HepG2 (cell line): ENCODE results near the gene HNRNPA2B1. TPM values are rescaled to one million over a fixed set of nuclear protein-coding genes. Genes with fewer than 3 reads are reported as not detected.

Source experiments
- BCL6 ChIP-seq: IDR thresholded peaks from 2 replicates; pipeline ENCODE4 v1.6.1; 2016; ENCODE audit warnings: missing genetic modification reagents, missing compliant biosample characterization
- CSRNP1 ChIP-seq: sonication (generic); formaldehyde crosslinking; IDR thresholded peaks from 2 replicates; pipeline ENCODE4 v1.8.1; 2023; ENCODE audit warnings: mild to moderate bottlenecking, missing genetic modification reagents
- E2F5 ChIP-seq: sonication (generic); formaldehyde crosslinking; conservative IDR thresholded peaks from 2 replicates; pipeline ENCODE4 v1.4.0; 2020; ENCODE audit warnings: missing genetic modification reagents
- EZH2 ChIP-seq: conservative IDR thresholded peaks from 2 replicates; pipeline ENCODE4 v1.6.1; 2012; ENCODE audit warnings: mild to moderate bottlenecking, low read depth, low read length, moderate library complexity
- GPN1 ChIP-seq: sonication (generic); formaldehyde crosslinking; IDR thresholded peaks from 2 replicates; pipeline ENCODE4 v1.5.1; 2020; ENCODE audit warnings: missing genetic modification reagents, borderline replicate concordance
- HDAC6 ChIP-seq: fragments of 200-600 bp; sonication (generic); IDR thresholded peaks from 2 replicates; pipeline ENCODE4 v1.7.0; 2017; ENCODE audit warnings: mild to moderate bottlenecking, antibody characterized with exemption, low read length, low read depth
- HIC2 ChIP-seq: sonication (generic); formaldehyde crosslinking; IDR thresholded peaks from 2 replicates; pipeline ENCODE4 v1.9.0; 2022; ENCODE audit warnings: low read depth, missing genetic modification reagents
- JUNB ChIP-seq: sonication (generic); formaldehyde crosslinking; IDR thresholded peaks from 2 replicates; pipeline ENCODE4 v1.8.0; 2022; ENCODE audit warnings: missing genetic modification reagents, mild to moderate bottlenecking, borderline replicate concordance
- KLF16 ChIP-seq, 2 experiments: sonication (generic) in 1 of 2; formaldehyde crosslinking in 1 of 2; IDR thresholded peaks; 2 replicates each; pipeline versions ENCODE4 v1.6.1 to v1.8.0; 2016 to 2023; ENCODE audit warnings: missing genetic modification reagents in 2 of 2, missing compliant biosample characterization in 1 of 2
- PAWR ChIP-seq: sonication (generic); formaldehyde crosslinking; IDR thresholded peaks from 2 replicates; pipeline ENCODE4 v1.4.0; 2020; ENCODE audit warnings: missing genetic modification reagents, mild to moderate bottlenecking, borderline replicate concordance
- SKIL ChIP-seq: sonication (generic); formaldehyde crosslinking; IDR thresholded peaks from 2 replicates; pipeline ENCODE4 v1.8.0; 2022; ENCODE audit warnings: missing genetic modification reagents, mild to moderate bottlenecking, moderate library complexity, borderline replicate concordance
- SMAD9 ChIP-seq: sonication (generic); formaldehyde crosslinking; IDR thresholded peaks from 2 replicates; pipeline ENCODE4 v1.5.1; 2020; ENCODE audit warnings: mild to moderate bottlenecking, missing genetic modification reagents
- SOX5 ChIP-seq: IDR thresholded peaks from 2 replicates; pipeline ENCODE4 v1.6.1; 2016; ENCODE audit warnings: borderline replicate concordance
- TEAD3 ChIP-seq: optimal IDR thresholded peaks from 2 replicates; pipeline ENCODE3; 2016; ENCODE audit warnings: borderline replicate concordance
- ZKSCAN8 ChIP-seq: IDR thresholded peaks from 2 replicates; pipeline ENCODE4 v1.6.1; 2016; ENCODE audit warnings: borderline replicate concordance, missing genetic modification reagents, missing compliant biosample characterization
- ZNF414 ChIP-seq: sonication (generic); formaldehyde crosslinking; IDR thresholded peaks from 2 replicates; pipeline ENCODE4 v1.5.0; 2020; ENCODE audit warnings: missing genetic modification reagents
- ZNF513 ChIP-seq: sonication (generic); formaldehyde crosslinking; conservative IDR thresholded peaks from 2 replicates; pipeline ENCODE4 v1.5.0; 2020; ENCODE audit warnings: missing genetic modification reagents
- ZNF547 ChIP-seq: sonication (generic); formaldehyde crosslinking; IDR thresholded peaks from 2 replicates; pipeline ENCODE4 v1.5.1; 2020; ENCODE audit warnings: mild to moderate bottlenecking, missing genetic modification reagents
- ZNF549 ChIP-seq: sonication (generic); formaldehyde crosslinking; IDR thresholded peaks from 2 replicates; pipeline ENCODE4 v1.5.0; 2020; ENCODE audit warnings: missing genetic modification reagents
- ZNF792 ChIP-seq: IDR thresholded peaks from 2 replicates; pipeline ENCODE4 v1.6.1; 2016
- polyA plus RNA-seq, 8 experiments: library from polyadenylated mRNA; depleted of rRNA in 3 of 8; stranded (reverse) in 7 of 8; unstranded in 1 of 8; fragments of >200 nt; fragmentation: Illumina TruSeq in 4 of 8; extraction: Trizol in 4 of 8; gene quantifications; 2 replicates each; pipeline versions ENCODE4 v1.2.1 to v1.2.3, GENCODE V29; 2011 to 2016; ENCODE audit warnings: low read depth in 4 of 8, missing spikeins in 1 of 8, mixed read lengths in 1 of 8; ENCODE audit not compliant: insufficient read depth in 1 of 8
- total RNA-seq, 5 experiments: library from RNA; depleted of rRNA; stranded (reverse); fragments of >200 nt; fragmentation: Illumina TruSeq; extraction: Trizol; gene quantifications; 2 replicates each; pipeline ENCODE4 v1.2.3, GENCODE V29; 2016; ENCODE audit warnings: low read depth in 1 of 5

HNRNPA2B1 gene
- total and polyA plus RNA-seq, 2 of the 13 experiments (the other 11 are each of a cell fraction or from before 2014, with no cell fraction given): 193 to 412 TPM

- TF ChIP-seq SOX5 (CRISPR knock-in tag) (no peak), SMAD9 (CRISPR knock-in tag) (no peak), HDAC6 (no peak), SKIL (CRISPR knock-in tag) (peak; percentile 33; the same call in 1 of the 2 replicates), JUNB (CRISPR knock-in tag) (no peak), E2F5 (CRISPR knock-in tag) (0 out of 2 replicates have a peak, but pooled peaks have one; percentile 24), TEAD3 (no peak), ZKSCAN8 (CRISPR knock-in tag) (no peak), CSRNP1 (no peak), HIC2 (CRISPR knock-in tag) (no peak), KLF16 (CRISPR knock-in tag; IDR thresholded peaks at IDR 0.05) (no peak), GPN1 (no peak), ZNF792 (CRISPR knock-in tag) (no peak), BCL6 (CRISPR knock-in tag) (no peak; the same call in 1 of the 2 replicates), PAWR (CRISPR knock-in tag) (no peak), ZNF549 (CRISPR knock-in tag) (no peak), ZNF513 (no peak), ZNF414 (no peak), ZNF547 (CRISPR knock-in tag) (no peak), EZH2 (no peak)
These were observed 887 bp upstream of the HNRNPA2B1 start, which contains the start of gene CBX3 (continued) for GRCh38 chr7:26201247-26202018.
